HG03378 (cell line): ENCODE data around the gene PTPRN2.

ENCODE experiments used
- ATAC-seq: cut with Tn5 transposase; IDR thresholded peaks from one replicate; pipeline ENCODE4 v1.9.1; 2021; ENCODE audit warnings: mild to moderate bottlenecking, moderate library complexity; ENCODE audit not compliant: unreplicated experiment

The PTPRN2 gene

DNA sequence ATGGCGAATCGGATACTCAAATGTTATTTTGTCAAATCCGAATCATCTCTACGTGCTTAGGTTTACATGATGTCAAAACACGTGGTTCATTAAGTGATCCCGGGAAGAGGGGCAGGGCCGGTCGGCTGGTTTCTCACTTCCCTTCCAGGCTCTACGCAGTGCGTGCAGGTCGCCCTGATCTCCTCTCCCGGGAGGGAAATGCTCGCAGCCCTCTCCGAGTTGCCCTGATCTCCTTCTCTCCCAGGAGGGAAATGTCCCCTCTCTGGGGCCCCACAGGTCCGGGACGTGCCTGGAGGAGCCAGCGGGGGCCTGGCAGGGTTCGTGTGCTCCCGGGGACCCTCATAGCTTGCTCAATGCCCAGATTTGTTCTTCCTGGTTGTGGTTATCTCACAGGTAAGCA is 1048.1 kb downstream of the PTPRN2 start:
- ATAC-seq: no peak

DNA sequence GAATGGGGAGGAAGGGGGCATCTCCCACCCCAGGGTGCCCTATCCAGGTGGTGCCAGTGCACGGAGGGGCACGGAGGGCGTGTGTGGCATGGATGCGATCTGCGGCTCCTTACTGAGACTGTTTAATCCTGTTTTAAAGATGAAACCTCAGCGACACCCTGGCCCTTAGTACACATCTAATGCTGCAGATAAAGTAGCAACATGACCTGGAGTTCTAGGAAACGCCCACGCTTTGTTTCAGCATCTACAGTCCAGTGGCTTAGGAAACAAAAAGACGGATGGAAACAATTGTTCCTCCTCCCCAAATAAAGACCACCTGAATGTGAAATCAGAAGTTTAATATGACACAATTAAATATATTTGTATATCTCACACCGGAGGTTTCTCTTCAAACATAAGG is 1048.9 kb downstream of the PTPRN2 start:
- ATAC-seq: no peak

GRCh38 chr7:157538321-157538720 is 1049.3 kb downstream of the PTPRN2 start:
- no peak for ATAC-seq

DNA sequence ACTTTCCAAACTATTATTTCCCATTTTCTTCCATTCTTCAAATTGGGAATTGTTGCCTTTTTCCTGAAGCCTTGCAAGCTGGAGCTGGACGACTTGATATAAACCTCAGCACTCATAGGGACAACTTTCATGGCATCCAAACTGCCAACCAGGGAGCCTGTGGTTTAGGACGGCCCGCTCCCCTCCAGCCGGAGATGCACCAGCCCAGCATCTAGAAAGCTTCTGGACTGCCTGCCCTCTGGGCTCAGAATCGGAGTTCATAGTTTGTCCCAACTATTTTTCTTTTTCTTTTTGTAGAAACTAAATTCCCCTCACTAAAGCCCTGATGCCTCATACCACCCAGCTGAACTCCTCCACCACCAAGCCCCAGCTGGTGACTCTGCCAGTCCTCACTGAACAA is 1050.6 kb downstream of the PTPRN2 start:
- no peak for ATAC-seq

DNA sequence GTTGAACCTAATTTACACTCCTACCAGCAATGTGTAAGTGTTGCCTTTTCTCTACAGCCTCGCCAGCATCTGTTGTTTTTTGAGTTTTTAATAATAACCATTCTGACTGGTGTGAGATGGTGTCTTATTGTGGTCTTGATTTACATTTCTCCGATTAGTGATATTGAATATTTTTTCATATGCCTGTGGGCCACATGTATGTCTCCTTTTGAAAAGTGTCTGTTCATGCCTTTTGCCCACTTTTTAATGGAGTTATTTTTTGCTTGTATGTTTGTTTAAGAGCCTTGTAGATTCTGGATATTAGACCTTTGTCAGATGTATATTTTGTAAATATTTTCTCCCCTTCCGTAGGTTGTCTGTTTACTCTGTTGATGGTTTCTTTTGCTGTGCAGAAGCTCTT is 1055.6 kb downstream of the PTPRN2 start:
- no peak for ATAC-seq

- no peak for ATAC-seq
Measured at GRCh38 chr7:157529768-157530560, 1057.7 kb downstream of the PTPRN2 start.

DNA sequence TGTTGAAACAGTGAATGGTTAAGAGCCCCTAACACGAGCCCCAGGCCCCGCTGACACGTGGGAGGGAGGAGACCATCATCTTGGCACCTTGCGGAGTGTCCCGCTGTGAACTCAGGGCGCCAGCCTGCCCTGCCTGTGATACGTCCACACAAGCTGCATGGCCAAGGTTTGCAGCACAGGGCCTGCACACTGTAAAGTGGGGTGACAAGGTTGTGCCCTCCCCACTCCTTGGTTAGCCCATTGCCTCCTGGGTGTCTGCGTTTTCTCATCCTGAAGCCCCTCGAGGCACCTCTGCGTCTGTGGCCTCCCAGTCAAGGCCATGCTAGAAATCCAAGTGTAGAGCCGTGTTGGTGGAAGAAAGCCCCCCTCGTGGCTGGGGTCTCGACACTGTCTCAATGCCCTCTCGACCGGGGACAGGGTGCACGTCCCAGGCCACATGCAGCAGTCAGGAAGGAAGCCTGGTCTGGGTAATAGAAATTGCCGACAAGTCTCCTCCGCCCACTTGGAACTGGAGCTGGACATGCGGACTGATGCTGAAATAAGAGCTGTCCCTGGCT is 1058.8 kb downstream of the PTPRN2 start:
- no peak for ATAC-seq

- ATAC-seq: no peak
Measured at GRCh38 chr7:157527686-157528085, 1059.9 kb downstream of the PTPRN2 start.

GRCh38 chr7:157526913-157527634 is 1060.5 kb downstream of the PTPRN2 start:
- ATAC-seq: no peak

- ATAC-seq: no peak
Measured at GRCh38 chr7:157526005-157526912, 1061.4 kb downstream of the PTPRN2 start.

GRCh38 chr7:157525491-157525915 is 1062.1 kb downstream of the PTPRN2 start:
- no peak for ATAC-seq

DNA sequence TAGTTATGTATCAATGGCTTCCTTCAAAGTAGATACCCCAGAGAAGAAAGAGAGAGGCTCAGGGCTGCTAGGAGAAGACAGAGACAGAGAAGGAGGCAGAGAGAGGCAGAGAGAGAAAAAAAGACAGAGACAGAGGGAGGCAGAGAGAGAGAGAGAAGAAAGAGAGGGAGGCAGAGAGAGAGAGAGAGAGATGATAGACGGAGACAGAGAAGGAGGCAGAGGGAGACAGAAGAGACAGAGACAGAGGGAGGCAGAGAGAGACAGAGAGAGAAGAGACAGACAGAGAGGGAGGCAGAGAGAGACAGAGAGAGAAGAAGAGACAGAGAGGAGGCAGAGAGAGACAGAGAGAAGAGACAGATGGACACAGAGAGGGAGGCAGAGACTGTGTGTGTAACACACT is 1062.9 kb downstream of the PTPRN2 start:
- ATAC-seq: no peak

- no peak for ATAC-seq
Measured at GRCh38 chr7:157523766-157524421, 1063.7 kb downstream of the PTPRN2 start.

DNA sequence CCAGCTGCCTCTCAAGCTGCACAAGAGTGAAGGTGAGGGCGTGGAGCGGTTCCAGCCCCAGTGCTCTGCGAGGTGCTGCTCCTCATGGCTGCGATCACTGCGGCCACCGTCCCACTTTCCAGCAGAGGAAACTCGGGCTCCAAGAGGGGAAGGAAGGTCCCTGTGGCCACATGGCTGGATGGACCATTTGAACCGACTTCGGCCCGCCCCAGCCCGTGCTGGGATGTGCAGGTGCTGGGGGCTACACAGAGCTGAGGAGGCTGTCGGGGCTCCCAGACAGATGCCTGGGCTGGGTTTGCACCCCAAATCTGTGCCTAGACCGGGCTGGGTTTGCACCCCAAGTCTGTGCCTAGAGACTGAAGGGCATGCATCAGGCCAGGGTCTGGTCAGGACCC is 1064.3 kb downstream of the PTPRN2 start:
- no peak for ATAC-seq

- no peak for ATAC-seq
Measured at GRCh38 chr7:157522954-157523353, 1064.7 kb downstream of the PTPRN2 start.

DNA sequence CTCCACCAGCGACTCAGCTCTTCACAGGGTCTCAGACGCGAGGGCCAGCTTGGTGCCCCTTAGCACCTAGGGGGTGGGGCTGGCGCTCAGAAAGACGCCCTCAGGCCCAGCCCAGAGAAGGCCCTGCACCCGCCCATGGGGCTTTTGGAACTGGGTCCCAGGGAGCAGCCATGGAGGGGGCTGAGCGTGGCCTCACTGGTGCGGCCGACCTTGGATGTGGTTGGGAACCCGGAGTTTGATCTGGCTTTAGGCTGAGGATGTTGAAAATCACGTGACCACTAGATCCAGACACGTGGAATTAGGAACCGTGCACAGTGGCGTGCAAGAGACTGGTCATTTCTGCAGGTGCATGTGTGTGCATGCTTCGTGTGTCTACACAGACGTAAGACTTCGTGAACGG is 1065.4 kb downstream of the PTPRN2 start:
- ATAC-seq: no peak

- no peak for ATAC-seq
Measured at GRCh38 chr7:157521752-157522151, 1065.9 kb downstream of the PTPRN2 start.

GRCh38 chr7:157521061-157521731 is 1066.4 kb downstream of the PTPRN2 start:
- no peak for ATAC-seq

DNA sequence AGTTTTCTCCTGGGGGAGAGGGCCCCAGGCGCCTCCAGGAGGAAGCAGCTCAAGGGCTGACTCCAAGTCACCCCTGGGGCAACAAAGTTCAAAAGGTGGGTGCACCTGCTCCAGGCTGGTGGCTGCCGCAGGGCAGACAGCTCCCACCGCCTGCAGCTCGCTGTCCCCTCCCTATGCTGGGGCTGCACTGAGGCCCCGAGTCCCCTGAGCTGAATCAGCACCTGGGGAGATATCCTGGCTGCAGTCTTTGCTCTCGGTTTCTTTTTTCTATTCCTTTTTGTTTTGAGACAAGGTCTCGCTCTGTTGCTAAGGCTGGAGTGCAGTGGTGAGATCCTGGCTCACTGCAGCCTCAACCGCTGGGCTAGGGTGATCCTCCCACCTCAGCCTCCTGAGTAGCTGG is 1067.4 kb downstream of the PTPRN2 start:
- peak; percentile 99 for ATAC-seq

GRCh38 chr7:157519798-157520244 is 1067.8 kb downstream of the PTPRN2 start:
- no peak for ATAC-seq
